Lower lobe of right lung (tissue), 2 donors: ENCODE data around the gene SLC41A3. TPM values are rescaled to one million over a fixed set of nuclear protein-coding genes. Genes with fewer than 3 reads are reported as not detected.
"Not testable (repeated sequence)": the region's sequence is repeated elsewhere in the genome, so short reads cannot be mapped to it uniquely, and the experiment has no call there.

Source experiments
- ATAC-seq, 2 donors: fragments of 200-7000 bp; cut with Tn5 transposase; one replicate each; pipeline ENCODE4 v1.9.1; 2020 to 2022; ENCODE audit warnings: mild to moderate bottlenecking in 2 of 2, moderate library complexity in 2 of 2
- DNase-seq: peaks from one replicate; pipeline ENCODE4 v3.0.0-alpha.2; 2020
- H3K27ac ChIP-seq: fragments of 200-600 bp; one replicate; pipeline ENCODE4 v1.8.0; 2022
- H3K27me3 ChIP-seq: fragments of 200-600 bp; one replicate; pipeline ENCODE4 v1.8.0; 2022; ENCODE audit warnings: low read depth
- H3K36me3 ChIP-seq: fragments of 200-600 bp; one replicate; pipeline ENCODE4 v1.8.0; 2022; ENCODE audit warnings: mild to moderate bottlenecking
- H3K4me1 ChIP-seq: fragments of 200-600 bp; one replicate; pipeline ENCODE4 v1.8.0; 2022
- H3K4me3 ChIP-seq: fragments of 200-600 bp; one replicate; pipeline ENCODE4 v1.8.0; 2022; ENCODE audit warnings: mild to moderate bottlenecking
- H3K9me3 ChIP-seq: fragments of 200-600 bp; one replicate; pipeline ENCODE4 v1.8.0; 2022
- CTCF ChIP-seq: fragments of 200-600 bp; IDR thresholded peaks from one replicate; pipeline ENCODE4 v1.8.0; 2022; ENCODE audit warnings: antibody characterized with exemption, mild to moderate bottlenecking
- intact Hi-C: fragments of 100-400 bp; cut with DNase I; formaldehyde crosslinking; loops from one replicate; pipeline ENCODE4 v1.11.0; 2022
- total RNA-seq: library from RNA; stranded (reverse); fragmentation: NEBNext Ultra II Directional; extraction: Animal tissue kit (Norgen Biotek cat#: 25700); gene quantifications from one replicate; pipeline ENCODE4 v1.2.1, GENCODE V29; 2021
- donor health status: DM: no; HTN: yes; CAD: no; lungs with severe emphysema.

Gene SLC41A3
- total RNA-seq, 1 donor from 2014 or later, result 36.2 TPM

GRCh38 chr3:125957674-125958510 lies 126.0 kb downstream of the SLC41A3 start:
- H3K27ac ChIP-seq, result no peak overlapping the region
- DNase-seq (no peak), ATAC-seq (peak in 1 of 2 donors; percentile 36)
- H3K27me3 ChIP-seq, result peaks cover 34% of the 10 kb centered on the region
- no peak overlapping the region for H3K4me3 ChIP-seq
- TF ChIP-seq CTCF, result no peak
- intact Hi-C loops, result no loop called here
- H3K36me3 ChIP-seq, result no peaks in the 10 kb centered on the region
- no peaks in the 10 kb centered on the region for H3K4me1 ChIP-seq
- no peaks in the 10 kb centered on the region for H3K9me3 ChIP-seq

- H3K27ac ChIP-seq, ATAC-seq, H3K4me1 ChIP-seq, DNase-seq, H3K4me3 ChIP-seq, H3K9me3 ChIP-seq, H3K36me3 ChIP-seq, intact Hi-C loops: not testable (repeated sequence)
- peaks cover 34% of the 10 kb centered on the region for H3K27me3 ChIP-seq
These were observed 126.9 kb downstream of the SLC41A3 start for GRCh38 chr3:125957020-125957419.

Other genes with a start within 250 kb of the SLC41A3 start
- gene ROPN1B, start 114.9 kb downstream of the SLC41A3 start, total RNA-seq, result 0.50 TPM
- gene ALDH1L1, start 96.5 kb upstream of the SLC41A3 start, total RNA-seq, result 2.8 TPM